ENCODE results near the gene FOXI1.

DNA sequence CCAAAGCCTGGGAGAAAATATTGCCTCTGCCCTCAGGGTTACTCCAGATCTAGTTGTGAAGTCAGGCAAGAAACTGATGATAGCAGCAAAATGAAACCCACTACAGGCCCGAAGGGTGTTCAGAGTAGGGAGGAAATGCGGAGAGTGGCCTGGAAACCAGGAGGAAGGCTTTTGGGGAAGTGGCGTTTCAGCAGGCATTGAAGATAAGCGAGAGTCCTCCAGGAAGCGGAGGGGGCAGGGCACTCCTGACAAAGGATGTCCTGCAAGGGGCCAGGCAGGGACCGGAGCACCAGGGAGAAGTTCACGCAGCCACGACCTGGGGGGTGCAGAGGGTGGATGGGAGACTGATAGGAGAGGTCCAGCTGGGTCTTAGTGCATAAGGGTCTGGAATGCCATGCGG, 7.8 kb upstream of the FOXI1 start:
- no peak for TF ChIP-seq EZH2 (IDR thresholded peaks at IDR 0.05; ENCODE audit: low read depth)
- TF ChIP-seq CTCF (conservative IDR thresholded peaks at IDR 0.05): no peak
